H54 (cell line): ENCODE results near the gene ZNF174.

Experiments
- DNase-seq: peaks from one replicate; pipeline ENCODE4 v3.0.0; 2011; ENCODE audit warnings: low spot score, mixed read lengths; ENCODE audit not compliant: insufficient read length
- FAIRE-seq: peaks from 3 replicates; lab custom pipeline; 2011; peaks lifted over from hg19 to GRCh38; lab: Jason Lieb, UNC
- POLR2A ChIP-seq: IDR thresholded peaks from 2 replicates; pipeline ENCODE4 v1.6.1; 2011; ENCODE audit warnings: low read depth, mild to moderate bottlenecking, low read length

ZNF174 gene

DNA sequence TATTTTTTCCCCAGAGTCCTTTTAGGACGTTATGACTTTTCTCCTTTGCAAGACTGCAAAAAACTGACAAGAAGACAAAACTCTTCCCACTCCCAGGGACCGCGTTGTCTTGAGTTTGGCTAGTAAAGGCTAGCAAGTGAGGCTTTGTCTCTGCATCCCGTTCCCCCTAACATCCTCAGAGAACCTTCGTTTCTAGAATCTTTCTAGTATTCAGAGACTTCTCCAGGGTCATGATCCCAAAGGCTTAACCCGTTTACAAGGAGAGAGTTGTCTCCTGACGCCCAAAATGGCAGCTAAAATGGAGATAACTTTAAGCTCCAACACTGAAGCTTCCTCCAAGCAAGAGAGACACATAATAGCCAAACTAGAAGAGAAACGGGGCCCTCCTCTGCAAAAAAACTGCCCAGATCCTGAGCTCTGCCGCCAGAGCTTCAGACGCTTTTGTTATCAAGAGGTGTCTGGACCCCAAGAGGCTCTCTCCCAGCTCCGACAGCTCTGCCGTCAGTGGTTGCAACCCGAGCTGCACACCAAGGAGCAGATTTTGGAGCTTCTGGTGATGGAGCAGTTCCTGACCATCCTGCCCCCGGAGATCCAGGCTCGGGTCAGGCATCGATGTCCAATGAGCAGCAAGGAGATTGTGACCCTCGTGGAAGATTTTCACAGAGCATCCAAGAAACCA, 843 bp downstream of the ZNF174 start:
- no peak for FAIRE-seq
- no peak for DNase-seq
- TF ChIP-seq POLR2A, result no peak

DNA sequence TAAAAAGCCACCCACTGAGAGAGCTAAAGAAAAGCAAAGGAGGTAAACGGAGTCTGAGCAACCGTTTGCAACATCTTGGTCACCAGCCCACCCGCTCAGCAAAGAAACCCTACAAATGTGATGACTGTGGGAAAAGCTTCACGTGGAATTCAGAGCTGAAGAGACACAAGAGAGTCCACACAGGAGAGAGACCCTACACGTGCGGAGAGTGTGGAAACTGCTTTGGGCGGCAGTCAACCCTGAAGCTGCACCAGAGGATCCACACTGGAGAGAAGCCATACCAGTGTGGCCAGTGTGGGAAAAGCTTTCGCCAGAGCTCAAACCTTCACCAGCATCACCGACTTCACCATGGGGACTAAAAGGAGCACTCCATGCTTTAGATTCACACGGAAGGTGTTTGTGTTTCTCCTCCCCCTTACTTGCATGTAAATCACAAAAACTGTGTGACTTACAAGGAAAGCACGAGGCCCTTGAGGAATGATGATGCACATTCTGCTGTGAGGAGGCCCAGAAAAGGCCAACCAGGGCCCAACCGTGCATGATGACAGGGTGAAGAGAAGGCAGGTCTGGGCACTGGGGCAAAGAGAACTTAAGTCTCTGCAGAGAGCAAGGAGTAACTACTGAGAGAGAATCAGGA, 7.7 kb downstream of the ZNF174 start:
- DNase-seq (no peak), FAIRE-seq (no peak)
- TF ChIP-seq POLR2A, result no peak

DNA sequence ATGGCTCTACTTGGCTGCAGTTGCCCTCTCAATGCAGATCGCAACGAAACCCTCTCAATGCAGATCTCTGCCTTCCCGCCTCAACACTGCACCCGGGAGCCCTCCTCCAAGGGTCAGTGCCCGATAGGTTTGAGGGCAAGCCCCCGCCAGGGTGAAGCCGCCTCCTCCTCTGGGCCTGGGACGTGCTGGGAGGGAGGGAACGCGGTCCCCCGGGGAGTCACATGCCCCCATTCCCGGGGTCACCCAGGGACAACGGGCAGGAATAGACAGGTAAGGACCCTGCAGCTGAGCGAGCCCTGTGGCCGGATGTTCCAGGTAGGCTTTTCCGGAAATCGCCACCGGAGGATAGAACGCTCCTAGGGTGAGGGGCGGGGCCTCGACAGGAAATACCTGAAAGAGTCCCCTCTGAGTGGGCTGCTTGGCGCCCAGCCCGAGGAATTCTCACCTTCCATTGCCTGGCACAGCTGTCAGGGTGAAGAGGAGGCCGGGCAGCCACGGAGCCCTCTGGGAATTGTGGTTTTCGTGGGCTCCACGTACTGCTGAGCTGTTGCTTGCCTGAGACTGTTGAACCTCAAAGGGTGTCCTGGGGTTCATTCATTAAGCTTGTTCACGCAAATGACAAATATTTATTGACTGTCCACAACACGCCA, 12.8 kb downstream of the ZNF174 start:
- DNase-seq (no peak), FAIRE-seq (no peak)
- no peak for TF ChIP-seq POLR2A

DNA sequence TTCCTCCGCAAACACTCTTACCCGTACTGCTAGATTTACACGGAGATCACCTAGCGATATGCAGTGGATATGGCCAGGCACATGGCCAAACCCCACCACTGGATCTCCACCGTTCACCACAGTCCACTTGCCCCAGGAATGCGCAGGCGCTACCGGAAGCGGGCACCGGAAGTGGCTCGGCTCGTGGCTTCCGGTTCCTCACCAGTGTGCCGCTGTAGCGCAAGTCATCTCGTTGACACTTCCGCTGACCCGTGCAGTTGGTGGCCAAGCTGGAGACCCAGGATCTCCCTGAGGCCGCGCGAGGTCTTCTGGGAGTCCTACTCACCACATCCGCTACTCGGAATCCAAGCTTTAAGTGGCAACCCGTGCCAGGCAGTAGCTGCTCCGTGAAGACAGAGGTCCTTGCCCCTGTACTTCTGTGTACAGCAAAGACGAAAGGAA, 30.8 kb downstream of the ZNF174 start:
- no peak for TF ChIP-seq POLR2A
- DNase-seq (no peak), FAIRE-seq (no peak)

DNA sequence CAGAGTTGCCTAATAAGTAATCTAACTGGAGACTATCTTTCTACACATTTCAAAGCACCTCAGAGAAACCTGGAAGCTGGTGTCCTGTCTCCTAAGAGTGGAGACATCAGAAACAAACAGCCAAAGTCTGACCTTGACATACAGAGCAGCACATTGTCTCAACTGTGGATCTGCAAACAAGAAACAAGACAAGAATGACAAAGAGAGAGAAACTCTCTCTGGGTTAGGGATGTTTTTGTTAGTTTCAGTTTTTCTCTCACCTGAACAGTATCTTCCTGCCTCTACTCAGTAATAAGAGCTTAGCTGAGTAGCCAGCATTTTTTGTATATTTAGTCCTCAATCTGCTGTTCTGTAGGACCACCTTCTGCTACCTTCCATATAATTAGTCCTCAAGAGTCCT, 33.4 kb downstream of the ZNF174 start:
- DNase-seq (no peak), FAIRE-seq (no peak)
- no peak for TF ChIP-seq POLR2A

DNA sequence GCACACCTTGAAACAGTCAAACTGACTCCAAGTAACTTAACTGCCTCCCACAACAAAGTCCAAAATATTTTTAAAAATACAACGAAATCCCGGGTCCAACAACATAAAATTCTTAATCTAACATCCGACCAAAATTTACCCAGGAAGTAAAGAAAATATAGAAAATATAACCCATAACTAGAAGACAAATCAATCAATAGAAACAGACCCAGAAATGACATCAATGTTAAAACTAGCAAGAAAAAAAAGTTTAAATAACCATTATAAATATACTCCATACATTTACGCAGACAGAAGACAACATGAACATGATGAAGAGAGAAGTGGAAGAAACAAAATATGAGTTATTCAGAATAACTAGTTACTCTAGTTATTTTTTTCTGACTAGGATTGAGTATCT, 38.6 kb downstream of the ZNF174 start:
- DNase-seq, result no peak
- TF ChIP-seq POLR2A, result no peak
- FAIRE-seq, result no peak

DNA sequence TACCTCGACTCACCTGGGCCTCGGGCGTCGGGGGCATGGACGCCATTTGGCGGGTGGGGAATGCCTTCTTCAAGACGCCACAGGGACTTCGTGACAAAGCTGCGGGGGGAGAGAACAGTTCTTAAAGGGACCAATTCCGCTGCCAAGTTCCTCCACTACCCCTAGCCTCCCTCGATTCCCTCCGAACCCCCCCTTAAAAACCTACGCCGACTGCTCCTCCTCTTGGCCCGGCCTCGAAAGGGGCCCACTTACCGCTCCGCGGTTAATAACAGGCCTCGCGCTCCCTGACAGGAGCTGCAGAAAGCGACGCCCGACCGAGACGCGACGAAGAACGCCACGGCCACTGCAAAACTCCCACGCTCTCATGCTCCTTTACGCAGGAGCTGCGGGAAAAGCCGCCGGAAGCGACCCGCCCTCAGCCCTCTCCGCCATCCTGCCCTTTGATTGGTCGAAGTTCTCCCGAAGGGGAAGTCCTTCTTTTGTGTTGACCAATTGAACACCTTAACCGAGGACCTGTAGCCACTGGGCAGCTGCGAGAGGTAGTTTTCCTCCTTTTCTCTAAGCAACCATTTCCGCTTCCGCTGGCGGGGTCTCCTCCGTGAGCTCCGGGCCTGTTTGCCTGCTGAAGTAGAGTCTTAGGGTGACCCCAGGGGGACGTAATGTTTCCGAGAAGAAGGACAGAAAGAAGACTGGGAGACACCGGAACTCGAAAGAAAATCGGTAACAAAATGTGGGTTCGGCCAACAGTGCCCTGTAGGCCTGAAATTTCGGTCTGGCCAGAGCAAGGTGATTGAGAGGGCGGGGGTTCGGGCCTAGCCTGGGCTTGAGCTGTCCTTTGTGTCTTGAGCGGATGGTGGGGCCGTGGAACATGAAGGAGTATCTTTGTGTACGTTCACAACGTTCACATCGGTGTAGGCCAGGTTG, 42.4 kb downstream of the ZNF174 start, which contains the start of the genes NAA60 and ZNF597:
Gene NAA60, plus strand, starts transcription at position 573 of the 924 bp plus-strand sequence. CDS start 32,548 bp downstream, outside the sequence.
Gene ZNF597, minus strand, starts transcription at position 397 of the 924 bp plus-strand sequence. Its CDS starts 351 bp downstream, at position 46.
- DNase-seq, result peak; percentile 54
- peak; percentile 11 for FAIRE-seq
- no peak for TF ChIP-seq POLR2A

DNA sequence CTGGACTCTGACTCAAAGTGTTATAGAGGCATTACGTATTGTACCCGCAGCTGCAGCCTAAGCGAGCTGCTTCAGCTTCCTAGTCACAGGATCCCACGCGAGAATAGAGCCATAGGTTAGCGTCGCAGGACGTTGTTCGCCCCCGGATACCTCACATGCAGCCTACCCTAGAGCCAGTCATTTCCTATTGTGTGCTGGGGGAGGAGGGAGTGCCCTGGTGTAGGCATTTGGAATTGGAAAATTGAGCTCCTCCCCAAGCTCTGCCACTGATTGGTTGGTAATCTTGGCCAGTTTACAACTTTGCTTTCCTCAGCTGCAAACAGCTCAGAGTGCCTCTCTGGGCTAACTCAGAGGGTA, 43.0 kb downstream of the ZNF174 start:
- DNase-seq (no peak), FAIRE-seq (no peak)
- 0 out of 2 replicates have a peak, but pooled peaks have one; percentile 20 for TF ChIP-seq POLR2A

DNA sequence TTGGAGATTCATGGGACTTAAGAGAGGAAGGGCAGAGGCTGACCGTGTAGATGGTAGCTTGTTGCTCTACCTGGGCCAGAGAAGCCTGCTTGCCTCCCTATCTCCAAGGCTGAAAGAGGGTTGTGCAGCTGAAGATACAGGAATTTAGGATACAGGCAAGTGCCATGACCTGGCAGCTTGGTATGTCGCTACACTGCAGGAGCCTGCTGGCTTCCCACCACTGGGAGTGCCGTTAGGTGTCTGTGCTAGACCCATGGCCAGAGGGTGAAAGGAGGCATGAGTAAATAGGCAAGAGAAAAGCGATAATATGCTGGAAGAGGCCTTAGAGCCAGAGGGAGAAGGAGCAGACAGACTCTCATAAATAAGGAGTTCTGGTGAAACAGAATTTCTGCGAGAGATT, 53.1 kb downstream of the ZNF174 start:
- DNase-seq, result peak; percentile 83
- peak; percentile 84 for FAIRE-seq
- TF ChIP-seq POLR2A, result no peak

DNA sequence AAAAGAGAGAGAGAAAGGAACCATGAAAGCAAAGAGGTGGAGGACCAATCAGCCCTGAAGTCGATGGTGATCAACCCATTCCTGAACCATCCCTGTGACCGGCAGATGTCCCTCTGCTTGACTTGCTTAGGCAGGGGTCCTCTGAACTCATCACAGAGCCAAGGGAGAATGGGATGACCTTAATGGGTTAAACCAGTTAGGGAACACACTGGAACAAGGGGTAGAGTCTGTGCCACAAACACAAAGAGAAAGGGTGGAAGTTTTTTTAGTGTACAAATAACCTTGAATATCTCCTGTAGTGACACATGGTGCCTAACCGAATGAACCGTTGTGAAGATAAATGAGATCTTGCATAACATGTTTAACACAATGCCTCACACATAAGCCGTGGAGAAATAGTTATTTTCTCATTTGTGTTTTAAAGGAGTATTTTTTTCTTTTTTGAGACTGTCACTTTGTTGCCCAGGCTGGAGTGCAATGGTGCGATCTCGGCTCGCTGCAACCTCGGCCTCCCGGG, 53.7 kb downstream of the ZNF174 start:
- DNase-seq, result no peak
- TF ChIP-seq POLR2A, result no peak
- FAIRE-seq, result no peak

DNA sequence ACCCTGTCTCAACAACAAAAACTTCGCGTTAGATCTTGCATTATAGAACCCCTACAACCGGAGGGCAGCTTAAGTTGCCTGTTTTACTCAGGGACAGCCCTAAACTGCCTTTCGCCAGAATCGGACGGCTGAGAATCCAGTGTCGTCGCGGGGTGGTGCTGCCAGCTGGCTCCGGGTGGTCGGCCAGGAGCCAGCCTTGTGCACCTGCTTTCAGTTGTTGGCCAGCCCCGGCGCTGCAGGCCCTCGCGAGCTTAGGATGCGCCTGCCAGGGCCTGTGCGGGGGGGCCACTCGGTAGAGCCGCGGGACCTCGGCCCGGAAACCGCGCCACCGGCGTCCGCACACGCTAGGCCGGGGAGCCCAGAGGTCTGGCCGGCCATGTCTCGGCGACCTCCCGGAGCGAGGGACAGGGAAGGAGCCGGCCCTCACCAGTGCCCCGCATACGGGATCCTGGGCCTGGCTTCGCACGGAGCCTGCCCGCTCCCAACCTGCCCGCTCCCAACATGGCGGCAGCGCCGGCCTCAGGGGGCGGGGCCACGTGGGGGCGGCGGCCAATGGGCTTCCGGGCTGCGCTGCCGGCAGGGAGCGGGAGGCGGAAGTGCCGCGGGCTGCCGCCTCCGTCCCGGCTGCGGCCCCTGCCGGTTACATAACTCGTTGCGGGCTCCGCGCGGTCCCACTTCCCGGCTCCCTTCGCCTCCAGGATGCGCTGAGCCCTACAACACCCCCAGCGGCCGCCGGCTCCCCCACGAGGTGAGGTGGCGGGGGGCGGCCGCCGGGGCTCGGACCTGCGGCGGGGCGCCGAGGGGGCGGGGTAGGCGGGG, 56.6 kb downstream of the ZNF174 start:
- FAIRE-seq, result no peak
- TF ChIP-seq POLR2A, result peak; percentile 52
- peak; percentile 95 for DNase-seq

DNA sequence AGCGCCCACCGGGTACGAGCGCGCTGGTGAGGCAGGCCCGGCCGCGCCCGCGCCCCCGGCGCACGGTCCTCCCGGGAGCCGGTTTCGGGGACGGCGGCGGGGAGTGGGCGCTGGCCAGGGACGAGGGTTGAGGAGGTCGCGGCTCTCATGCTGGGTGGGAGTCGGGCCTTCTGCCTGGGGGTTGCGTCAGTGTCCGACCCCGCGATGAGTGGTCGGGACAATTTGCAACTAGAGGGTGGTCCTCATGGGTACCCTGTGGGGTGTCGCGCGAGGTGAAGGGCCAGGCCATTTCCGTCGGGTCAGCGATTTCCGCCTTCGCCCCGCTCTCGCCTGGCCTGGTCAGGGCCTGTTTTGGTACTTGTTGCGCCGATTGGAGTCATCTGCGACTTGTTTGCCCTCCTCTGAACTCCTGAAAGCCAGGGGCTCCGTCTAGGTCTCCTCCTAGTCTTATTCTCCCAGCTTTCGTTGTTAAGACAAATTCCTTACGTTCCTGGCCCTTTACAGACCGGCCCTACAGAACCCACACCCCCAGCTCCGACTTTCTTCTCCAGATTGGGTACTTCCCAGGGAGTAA, 57.4 kb downstream of the ZNF174 start:
- TF ChIP-seq POLR2A, result no peak
- DNase-seq, result peak; percentile 38
- FAIRE-seq, result no peak

DNA sequence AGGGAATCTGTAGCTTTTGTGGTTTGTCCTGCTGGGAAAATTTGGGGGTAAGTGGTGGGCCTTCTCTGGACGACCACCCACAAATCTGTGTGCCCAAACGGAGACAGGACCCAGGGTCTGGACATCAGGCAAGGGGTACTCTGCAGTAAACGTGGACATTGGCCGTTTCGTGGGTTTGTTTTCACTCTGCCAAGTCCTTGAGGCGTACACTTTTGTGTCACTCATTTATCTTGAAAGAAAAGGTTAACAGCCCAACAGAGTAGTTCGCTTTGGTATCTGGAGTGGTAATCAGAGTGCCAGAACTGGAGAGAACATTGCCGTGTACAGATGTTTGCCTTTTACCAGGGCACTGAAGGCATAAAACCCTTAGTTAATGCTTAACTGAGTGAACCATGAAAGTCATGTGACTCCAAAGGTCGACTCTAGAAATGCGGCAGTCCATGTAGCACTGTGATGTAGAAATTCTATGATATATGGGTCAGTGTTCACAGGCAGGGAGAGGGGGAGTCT, 57.9 kb downstream of the ZNF174 start:
- no peak for TF ChIP-seq POLR2A
- no peak for DNase-seq
- no peak for FAIRE-seq
